Gastroesophageal sphincter (tissue), 4 donors: ENCODE results near the gene LDHAL6B. TPM values are rescaled to one million over a fixed set of nuclear protein-coding genes. Genes with fewer than 3 reads are reported as not detected.

ENCODE experiments used
- ATAC-seq: fragments of 150-250 bp; one replicate; pipeline ENCODE4 v1.9.1; 2016; ENCODE audit warnings: mild to moderate bottlenecking, moderate library complexity
- H3K27ac ChIP-seq, 4 donors: fragments of 200-600 bp; sonication (generic) in 3 of 4; 1 replicate in 3 of 4; 2 replicates in 1 of 4; pipeline ENCODE4 v1.5.1; 2016 to 2019
- H3K27me3 ChIP-seq: fragments of 200-600 bp; sonication (generic); one replicate; pipeline ENCODE4 v1.5.1; 2019
- H3K36me3 ChIP-seq, 2 donors: fragments of 200-600 bp; sonication (generic); one replicate each; pipeline ENCODE4 v1.5.1; 2019; ENCODE audit warnings: control low read depth in 1 of 2
- H3K4me1 ChIP-seq, 3 donors: fragments of 200-600 bp; sonication (generic); 1 replicate in 2 of 3; 2 replicates in 1 of 3; pipeline ENCODE4 v1.5.1; 2016 to 2019; ENCODE audit warnings: control low read depth in 2 of 3
- H3K4me3 ChIP-seq, 2 donors: fragments of 200-600 bp; sonication (generic); one replicate each; pipeline ENCODE4 v1.5.1; 2019; ENCODE audit warnings: mild to moderate bottlenecking in 1 of 2, moderate library complexity in 1 of 2
- H3K9me3 ChIP-seq, 3 donors: fragments of 200-600 bp; sonication (generic); one replicate each; pipeline ENCODE4 v1.5.1; 2017 to 2019; ENCODE audit warnings: control low read depth in 2 of 3
- EP300 ChIP-seq: sonication (generic); formaldehyde crosslinking; IDR thresholded peaks from one replicate; pipeline ENCODE4 v1.6.1; 2017; ENCODE audit warnings: antibody characterized with exemption, mild to moderate bottlenecking
- POLR2A ChIP-seq, 2 donors: fragments of 450-650 bp; IDR thresholded peaks; one replicate each; pipeline ENCODE4 v1.6.1; 2017; ENCODE audit warnings: antibody characterized with exemption in 2 of 2, mild to moderate bottlenecking in 2 of 2, moderate library complexity in 1 of 2
- POLR2AphosphoS5 ChIP-seq: sonication (generic); formaldehyde crosslinking; IDR thresholded peaks from one replicate; pipeline ENCODE4 v1.6.1; 2017; ENCODE audit warnings: antibody characterized with exemption
- WGBS, 2 donors: methylation state at CpG; one replicate each; pipeline ENCODE4 v1.1.5; 2018; ENCODE audit warnings: low coverage in 1 of 2; 5-methylcytosine and 5-hydroxymethylcytosine counted together
- total RNA-seq, 4 donors: library from RNA; depleted of rRNA; stranded (reverse); fragments of >200 nt; gene quantifications; one replicate each; pipeline ENCODE4 v1.1.0, GENCODE V29; 2016
- TF ChIP-seq, protein P1 (sequence below), 4 experiments: fragments of 200-600 bp in 2 of 4; fragments of 450-650 bp in 2 of 4; sonication (generic) in 1 of 4; IDR thresholded peaks; one replicate each; pipeline ENCODE4 v1.5.1; 2017 to 2019; ENCODE audit warnings: antibody characterized with exemption in 4 of 4, mild to moderate bottlenecking in 2 of 4, moderate library complexity in 2 of 4

The LDHAL6B gene
- under 1 TPM in 1 of 4 donors, not detected in 3; 0.54 TPM for total RNA-seq

GRCh38 chr15:59206623-59207183, at the start of gene LDHAL6B:
Gene LDHAL6B (plus strand): TSS chr15:59206843. CDS start chr15:59206941, 98 bp downstream.
- no peaks in the 10 kb centered on the region for H3K27me3 ChIP-seq
- no peaks in the 10 kb centered on the region for H3K9me3 ChIP-seq
- no peak within 1 kb of the TSS for H3K4me3 ChIP-seq
- H3K36me3 ChIP-seq: peaks cover 0 to 78% of the 10 kb centered on the region in 2 donors
- no peak within 1 kb of the TSS for H3K27ac ChIP-seq
- no peak for ATAC-seq
- TF ChIP-seq EP300: no peak
- TF ChIP-seq, protein P1, sequence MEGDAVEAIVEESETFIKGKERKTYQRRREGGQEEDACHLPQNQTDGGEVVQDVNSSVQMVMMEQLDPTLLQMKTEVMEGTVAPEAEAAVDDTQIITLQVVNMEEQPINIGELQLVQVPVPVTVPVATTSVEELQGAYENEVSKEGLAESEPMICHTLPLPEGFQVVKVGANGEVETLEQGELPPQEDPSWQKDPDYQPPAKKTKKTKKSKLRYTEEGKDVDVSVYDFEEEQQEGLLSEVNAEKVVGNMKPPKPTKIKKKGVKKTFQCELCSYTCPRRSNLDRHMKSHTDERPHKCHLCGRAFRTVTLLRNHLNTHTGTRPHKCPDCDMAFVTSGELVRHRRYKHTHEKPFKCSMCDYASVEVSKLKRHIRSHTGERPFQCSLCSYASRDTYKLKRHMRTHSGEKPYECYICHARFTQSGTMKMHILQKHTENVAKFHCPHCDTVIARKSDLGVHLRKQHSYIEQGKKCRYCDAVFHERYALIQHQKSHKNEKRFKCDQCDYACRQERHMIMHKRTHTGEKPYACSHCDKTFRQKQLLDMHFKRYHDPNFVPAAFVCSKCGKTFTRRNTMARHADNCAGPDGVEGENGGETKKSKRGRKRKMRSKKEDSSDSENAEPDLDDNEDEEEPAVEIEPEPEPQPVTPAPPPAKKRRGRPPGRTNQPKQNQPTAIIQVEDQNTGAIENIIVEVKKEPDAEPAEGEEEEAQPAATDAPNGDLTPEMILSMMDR (IDR thresholded peaks at IDR 0.05): no peak
- TF ChIP-seq POLR2AphosphoS5: no peak
- TF ChIP-seq POLR2A (IDR thresholded peaks at IDR 0.05): no peak
- WGBS, 2 donors: 90 to 97% methylated on average over 8 to 12 of the region's 30 CpGs
- no peaks in the 10 kb centered on the region for H3K4me1 ChIP-seq

- Histone ChIP-seq H3K36me3 (peaks cover 0 to 96% of the 10 kb centered on the region in 2 donors), H3K27ac (no peak overlapping the region), H3K9me3 (no peaks in the 10 kb centered on the region), H3K4me3 (no peak overlapping the region), H3K27me3 (no peaks in the 10 kb centered on the region), H3K4me1 (peaks cover 0 to 12% (median 0%) of the 10 kb centered on the region in 3 donors)
- TF ChIP-seq, protein P1 (IDR thresholded peaks at IDR 0.05): no peak
- no peak for TF ChIP-seq POLR2A (IDR thresholded peaks at IDR 0.05)
- TF ChIP-seq POLR2AphosphoS5: no peak
- TF ChIP-seq EP300: no peak
- 88 to 93% methylated on average over 3 to 5 of the region's 5 CpGs for WGBS, 2 donors
- no peak for ATAC-seq
Observed at GRCh38 chr15:59157396-59157795, 49.2 kb upstream of the LDHAL6B start.

- no peaks in the 10 kb centered on the region for H3K27me3 ChIP-seq
- H3K4me1 ChIP-seq: peaks cover 0 to 12% (median 0%) of the 10 kb centered on the region in 3 donors
- no peaks in the 10 kb centered on the region for H3K9me3 ChIP-seq
- no peak for ATAC-seq
- TF ChIP-seq, protein P1 (IDR thresholded peaks at IDR 0.05): no peak
- WGBS, 2 donors: 87 to 100% methylated on average over 6 to 9 of the region's 9 CpGs
- H3K27ac ChIP-seq: no peak overlapping the region
- peaks cover 0 to 96% of the 10 kb centered on the region in 2 donors for H3K36me3 ChIP-seq
- no peak overlapping the region for H3K4me3 ChIP-seq
Observed at GRCh38 chr15:59157840-59158700, 48.6 kb upstream of the LDHAL6B start.

- WGBS, 2 donors: 68 to 80% methylated on average over 2 to 3 of the region's 7 CpGs
- Histone ChIP-seq H3K27ac (no peak overlapping the region), H3K27me3 (no peaks in the 10 kb centered on the region), H3K9me3 (no peaks in the 10 kb centered on the region), H3K36me3 (peaks cover 0 to 90% of the 10 kb centered on the region in 2 donors), H3K4me1 (peaks cover 0 to 11% (median 0%) of the 10 kb centered on the region in 3 donors), H3K4me3 (no peak overlapping the region)
- ATAC-seq: no peak
- TF ChIP-seq EP300 (no peak), POLR2A (IDR thresholded peaks at IDR 0.05) (no peak), POLR2AphosphoS5 (no peak)
- TF ChIP-seq, protein P1 (IDR thresholded peaks at IDR 0.05): no peak
Observed at GRCh38 chr15:59158701-59159034, 48.0 kb upstream of the LDHAL6B start.

DNA sequence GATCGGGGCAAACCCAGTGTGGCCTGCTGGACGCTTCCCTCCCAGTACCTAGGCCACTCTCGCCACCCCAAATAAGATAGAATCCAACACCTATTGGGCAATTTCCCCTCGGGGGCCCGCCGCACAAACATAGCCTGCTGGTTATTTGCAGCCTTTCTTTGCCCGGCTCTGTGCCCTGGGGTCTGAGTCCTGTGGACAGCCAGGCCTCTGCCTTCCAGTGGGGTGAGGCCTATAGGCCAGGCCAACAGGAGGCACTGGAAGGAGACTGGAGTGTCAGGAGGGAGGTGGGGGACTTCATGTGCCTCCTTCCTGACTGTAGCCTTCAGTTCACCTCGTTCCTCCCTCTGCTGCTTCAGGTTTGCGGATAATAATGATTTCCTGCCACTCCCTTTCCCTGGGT, 47.4 kb upstream of the LDHAL6B start:
- Histone ChIP-seq H3K9me3 (no peaks in the 10 kb centered on the region), H3K27me3 (no peaks in the 10 kb centered on the region), H3K4me1 (peaks cover 0 to 6% (median 0%) of the 10 kb centered on the region in 3 donors), H3K4me3 (no peak overlapping the region), H3K36me3 (peaks cover 0 to 84% of the 10 kb centered on the region in 2 donors), H3K27ac (no peak overlapping the region)
- TF ChIP-seq, protein P1 (IDR thresholded peaks at IDR 0.05): no peak
- no peak for TF ChIP-seq POLR2A (IDR thresholded peaks at IDR 0.05)
- TF ChIP-seq EP300: no peak
- TF ChIP-seq POLR2AphosphoS5: no peak
- WGBS, 2 donors: 76 to 80% methylated on average over 4 to 5 of the region's 9 CpGs
- no peak for ATAC-seq
